RCC 7860 (cell line): Measurements from ENCODE around the gene CD300LB.
"Not testable (repeated sequence)": the region's sequence is repeated elsewhere in the genome, so short reads cannot be mapped to it uniquely, and the experiment has no call there.

Experiments used
- DNase-seq: peaks from one replicate; pipeline ENCODE4 v3.0.0-alpha.2; 2015; ENCODE audit warnings: low spot score
- FAIRE-seq: peaks from 2 replicates; lab custom pipeline; 2012; peaks lifted over from hg19 to GRCh38; lab: Jason Lieb, UNC

Gene CD300LB

DNA sequence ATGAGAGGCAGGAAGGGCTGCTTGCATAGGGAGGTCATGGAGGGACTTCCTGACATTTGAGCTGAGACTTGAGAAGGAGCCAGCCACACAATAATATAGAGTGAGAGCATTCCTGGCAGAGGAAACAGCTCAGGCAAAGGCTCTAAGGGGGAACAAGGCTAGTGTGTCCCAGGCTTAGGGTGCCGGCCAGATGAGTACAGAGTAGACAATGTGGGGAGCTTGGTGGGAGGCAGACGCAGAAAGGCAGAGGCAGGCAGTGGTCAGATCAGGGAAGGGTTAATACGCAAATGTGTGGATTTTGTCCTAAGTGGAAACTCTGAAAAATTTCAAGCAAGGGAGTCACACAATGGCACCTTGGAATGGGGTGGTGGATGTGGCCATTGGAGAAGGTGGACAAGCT, 31.3 kb downstream of the CD300LB start:
- FAIRE-seq = no peak
- DNase-seq = no peak

DNA sequence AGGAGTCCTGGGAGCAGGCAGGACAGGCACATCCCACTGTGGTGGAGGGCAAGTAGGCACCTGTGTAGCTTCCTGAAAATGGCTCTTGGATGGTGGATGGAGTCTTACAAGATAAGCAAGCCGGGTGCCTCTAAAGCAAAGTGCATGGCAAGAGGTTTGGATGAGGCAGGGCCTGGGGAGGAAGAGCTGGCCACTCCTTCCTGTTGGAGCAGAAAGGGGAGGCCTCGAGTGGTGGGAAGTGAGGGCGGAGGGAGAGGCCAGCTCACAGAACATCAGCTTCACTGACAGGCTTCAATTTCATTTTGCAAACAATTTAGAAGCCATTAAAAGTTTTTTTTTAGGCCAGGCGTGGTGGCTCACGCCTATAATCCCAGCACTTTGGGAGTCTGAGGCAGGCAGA, 33.8 kb downstream of the CD300LB start:
- no peak for FAIRE-seq
- no peak for DNase-seq

DNA sequence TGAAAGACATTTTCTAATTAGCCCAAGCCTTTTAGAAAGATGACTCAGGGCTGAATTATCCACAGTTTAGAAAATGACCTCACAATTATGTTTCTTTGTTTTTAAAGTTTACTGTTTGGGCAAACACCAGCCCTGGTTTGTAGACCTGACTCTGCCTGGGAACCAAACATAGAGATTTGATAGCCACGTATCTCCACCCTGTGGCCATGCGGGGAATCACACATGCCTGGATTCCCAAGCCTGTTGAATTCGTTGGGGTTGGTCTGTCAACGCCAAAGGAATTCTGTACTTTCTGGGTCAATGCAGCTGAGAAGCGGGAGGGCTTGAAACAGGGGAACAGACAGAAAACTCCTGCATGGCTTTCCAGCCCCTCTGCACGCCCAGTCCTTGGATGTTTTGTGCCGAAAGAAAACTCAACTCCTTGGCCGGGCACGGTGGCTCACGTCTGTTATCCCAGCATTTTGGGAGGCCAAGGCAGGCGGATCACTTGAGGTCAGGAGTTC, 37.9 kb downstream of the CD300LB start:
- DNase-seq = peak; percentile 37
- FAIRE-seq = no peak

DNA sequence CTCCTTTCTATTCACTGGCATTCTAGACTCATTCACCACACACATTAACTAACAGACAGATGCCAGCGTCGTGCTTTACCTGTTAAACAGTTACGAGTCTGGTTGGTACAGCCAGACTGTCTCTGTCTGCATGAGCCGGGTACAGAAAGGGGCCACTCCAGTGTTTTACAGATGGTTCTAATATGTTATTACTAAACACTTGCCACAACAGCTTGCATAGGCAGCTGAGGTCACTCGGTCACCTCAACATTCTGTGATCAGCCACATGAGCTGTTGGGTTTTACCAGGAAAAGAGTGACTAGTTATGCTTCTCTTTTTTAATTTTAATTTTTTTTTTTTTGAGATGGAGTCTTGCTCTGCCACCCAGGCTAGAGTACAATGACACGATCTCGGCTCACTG, 39.6 kb downstream of the CD300LB start:
- FAIRE-seq (no peak), DNase-seq (no peak)

DNA sequence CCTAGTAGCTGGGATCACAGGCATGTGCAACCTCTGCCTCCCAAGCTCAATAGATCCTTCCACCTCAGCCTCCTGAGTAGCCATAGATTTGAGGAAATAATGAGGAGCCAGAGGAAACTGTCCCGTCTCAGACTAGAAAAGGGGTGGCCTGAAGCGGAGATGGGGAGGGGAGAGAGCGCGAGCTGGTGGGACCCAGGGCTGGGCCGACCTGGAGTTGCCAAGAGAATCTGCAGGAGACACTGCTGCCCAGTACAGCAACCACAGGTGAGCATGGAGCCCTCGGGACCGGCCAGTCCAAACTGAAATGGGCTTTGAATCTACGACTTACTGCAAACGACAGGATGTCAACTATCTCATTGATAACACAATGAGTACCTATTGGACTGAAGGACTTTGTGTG, 40.6 kb downstream of the CD300LB start:
- DNase-seq = no peak
- no peak for FAIRE-seq

DNA sequence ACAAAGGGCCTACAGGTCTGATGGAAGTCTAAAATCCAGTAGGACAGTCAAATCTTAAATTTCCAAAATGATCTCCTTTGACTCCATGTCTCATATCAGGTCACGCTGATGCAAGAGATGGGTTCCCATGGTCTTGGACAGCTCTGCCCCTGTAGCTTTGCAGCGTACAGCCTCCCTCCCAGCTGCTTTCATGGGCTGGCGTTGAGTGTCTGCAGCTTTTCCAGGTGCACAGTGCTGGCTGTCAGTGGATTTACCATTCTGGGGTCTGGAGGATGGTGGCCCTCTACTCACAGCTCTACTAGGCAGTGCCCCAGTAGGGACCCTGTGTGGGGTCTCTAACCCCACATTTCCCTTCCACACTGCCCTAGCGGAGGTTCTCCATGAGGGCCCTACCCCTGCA, 43.0 kb downstream of the CD300LB start:
- DNase-seq, FAIRE-seq: not testable (repeated sequence)

DNA sequence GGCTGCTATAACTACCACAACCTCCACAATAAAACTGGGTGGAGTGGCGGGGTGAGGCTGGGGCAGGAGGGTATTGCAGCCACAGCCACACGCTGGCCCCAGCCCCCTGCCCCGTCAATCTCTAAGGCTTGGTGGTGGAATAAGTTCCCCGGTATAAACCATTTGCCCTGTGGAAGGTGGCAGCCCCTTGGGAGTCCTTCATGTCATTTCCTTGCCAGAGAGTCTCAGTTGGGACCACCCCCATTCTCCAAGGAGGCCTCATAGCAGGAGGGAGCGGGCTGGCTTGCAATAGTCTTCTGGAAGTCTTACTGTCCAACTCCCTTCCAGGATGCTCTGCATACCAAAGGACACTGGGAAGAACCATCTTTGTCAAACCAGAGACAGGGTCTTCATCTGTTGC, 45.4 kb downstream of the CD300LB start:
- no peak for DNase-seq
- FAIRE-seq = no peak

DNA sequence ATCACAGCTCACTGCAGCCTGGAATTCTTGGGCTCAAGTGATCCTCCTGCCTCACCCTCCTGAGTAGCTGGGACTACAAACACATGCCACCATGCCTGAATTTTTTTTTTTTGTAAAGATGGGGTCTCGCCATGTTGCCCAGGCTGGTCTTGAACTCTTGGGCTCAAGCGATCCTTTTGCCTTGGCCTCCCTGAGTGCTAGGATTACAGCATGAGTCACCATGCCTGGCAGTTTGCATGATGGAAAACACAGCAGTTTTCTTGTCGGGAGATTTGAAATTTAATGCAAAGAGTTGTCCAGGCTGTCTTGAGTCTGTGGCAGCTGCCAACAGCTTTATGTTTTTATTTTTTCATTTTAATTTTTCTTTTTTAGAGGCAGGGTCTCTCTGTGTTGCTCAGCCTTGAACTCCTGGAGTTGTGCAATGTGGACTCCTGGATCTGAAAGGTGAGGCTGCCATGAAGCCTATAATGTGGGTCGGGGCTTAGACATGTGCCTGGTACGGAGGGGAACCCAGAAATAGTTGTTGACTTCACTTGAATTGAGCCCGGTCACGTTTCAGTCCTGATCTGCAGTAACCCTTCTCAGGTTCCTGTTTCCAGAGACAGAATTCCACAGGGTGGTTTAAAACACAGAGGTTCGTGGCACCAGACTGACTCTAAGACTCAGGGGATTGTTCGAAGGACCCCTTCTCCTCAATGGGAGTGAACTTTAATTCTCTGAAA, 46.1 kb downstream of the CD300LB start:
- FAIRE-seq (no peak), DNase-seq (no peak)

DNA sequence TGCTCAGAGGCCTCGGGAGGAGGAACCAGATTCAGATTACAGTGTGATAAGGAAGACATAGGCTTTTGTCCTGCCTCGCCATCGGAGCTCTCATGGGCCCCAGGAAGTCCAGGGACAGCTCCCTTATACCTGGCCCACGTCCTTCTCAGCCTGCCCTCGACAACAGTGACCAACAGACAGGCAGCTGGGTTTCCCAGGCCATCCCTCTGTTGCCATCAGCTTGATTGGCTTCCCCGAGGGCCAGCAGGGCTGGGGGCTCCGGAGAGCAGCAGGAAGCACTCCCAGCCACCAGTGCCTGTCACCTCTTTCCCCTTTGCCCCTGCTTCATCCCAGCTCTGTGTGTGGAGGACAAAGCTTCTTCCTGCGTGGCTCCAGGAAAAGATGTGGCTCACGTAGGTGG, 47.2 kb downstream of the CD300LB start:
- FAIRE-seq (no peak), DNase-seq (no peak)

DNA sequence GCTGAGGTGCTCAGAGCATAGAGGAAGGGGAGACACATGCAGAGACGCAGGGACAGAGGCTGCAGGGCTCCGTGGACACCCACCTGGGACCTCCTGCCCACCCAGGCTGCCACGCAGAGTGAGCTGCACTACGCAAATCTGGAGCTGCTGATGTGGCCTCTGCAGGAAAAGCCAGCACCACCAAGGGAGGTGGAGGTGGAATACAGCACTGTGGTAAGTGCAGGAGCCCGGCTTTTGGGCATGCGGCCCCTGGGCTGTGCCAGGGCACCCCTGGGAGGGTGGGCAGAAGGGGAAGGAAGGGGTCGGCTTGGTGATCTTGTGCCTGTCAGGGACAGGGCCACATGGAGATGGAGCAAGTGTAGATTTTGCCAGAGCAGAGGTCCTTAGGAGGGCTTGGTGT, 49.7 kb downstream of the CD300LB start:
- FAIRE-seq (no peak), DNase-seq (no peak)

DNA sequence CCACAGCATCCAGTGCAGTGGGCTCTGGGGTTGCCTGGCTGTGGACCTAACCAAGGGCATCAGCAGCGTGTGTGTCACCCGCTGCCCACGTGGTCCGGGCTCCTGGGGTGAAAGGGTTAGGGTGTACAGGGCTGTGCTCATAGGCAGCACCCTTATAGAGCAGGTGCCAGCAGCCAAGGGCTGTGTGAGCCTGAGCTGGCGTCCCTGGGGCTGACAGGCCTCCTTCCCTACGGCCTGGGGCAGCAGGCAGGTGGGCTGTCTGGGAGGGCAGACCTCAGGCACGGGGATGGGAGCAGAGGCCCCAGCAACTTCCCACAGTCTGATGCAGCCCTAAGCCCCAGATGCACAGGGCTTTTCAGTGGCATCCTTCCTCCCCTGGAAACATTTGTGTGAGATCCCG, 51.0 kb downstream of the CD300LB start:
- FAIRE-seq = no peak
- DNase-seq = no peak

DNA sequence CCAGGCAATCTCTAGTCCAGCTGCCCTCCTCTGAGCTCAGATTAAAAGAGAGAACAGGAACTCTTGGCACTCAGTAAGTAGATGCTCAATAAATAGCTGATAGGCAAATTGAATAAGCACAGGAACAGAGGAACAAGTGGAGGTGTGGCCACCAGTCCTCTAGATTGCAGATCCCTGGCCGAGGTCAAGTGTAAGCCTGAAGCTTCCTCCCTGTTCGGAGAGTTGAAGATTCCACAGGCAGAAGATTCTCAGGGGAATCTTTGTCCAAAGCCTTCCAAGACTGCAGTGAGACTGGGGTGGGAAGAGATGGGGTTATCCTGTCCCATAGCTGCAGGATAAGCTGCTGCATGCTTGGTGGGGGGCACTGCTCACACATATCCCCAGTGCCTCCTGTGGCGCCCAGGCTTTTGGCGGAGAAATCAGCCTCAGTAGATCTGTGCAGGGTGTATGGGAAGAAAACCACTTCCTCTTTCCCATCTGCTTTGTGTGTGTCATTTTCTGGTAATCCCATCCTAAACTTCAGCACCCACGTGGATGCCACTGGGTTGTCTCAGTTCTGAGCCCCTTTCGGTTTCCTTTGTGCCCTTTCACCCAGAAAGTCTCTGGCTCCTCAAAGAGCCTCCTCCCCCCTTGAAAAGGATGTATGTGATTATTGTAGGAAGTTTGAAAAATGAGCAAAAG, 52.7 kb downstream of the CD300LB start:
- DNase-seq (no peak), FAIRE-seq (no peak)

DNA sequence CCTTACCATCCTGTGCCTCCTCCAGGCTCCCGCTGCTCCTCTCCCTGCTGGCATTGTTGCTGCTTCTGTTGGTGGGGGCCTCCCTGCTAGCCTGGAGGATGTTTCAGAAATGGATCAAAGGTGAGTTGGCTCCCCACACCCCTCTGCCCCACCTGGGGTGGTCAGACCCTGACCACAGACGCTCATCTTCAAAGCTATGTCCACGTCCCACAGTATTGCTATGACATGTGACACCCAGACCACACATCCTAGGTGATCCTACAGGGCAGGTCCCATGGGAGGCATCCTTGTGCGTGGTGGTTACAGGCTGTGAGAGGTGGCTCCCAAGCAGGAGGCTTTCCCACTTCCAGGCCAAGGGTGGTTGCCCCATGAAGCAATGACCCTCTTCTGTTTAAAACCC, 53.9 kb downstream of the CD300LB start:
- no peak for FAIRE-seq

DNA sequence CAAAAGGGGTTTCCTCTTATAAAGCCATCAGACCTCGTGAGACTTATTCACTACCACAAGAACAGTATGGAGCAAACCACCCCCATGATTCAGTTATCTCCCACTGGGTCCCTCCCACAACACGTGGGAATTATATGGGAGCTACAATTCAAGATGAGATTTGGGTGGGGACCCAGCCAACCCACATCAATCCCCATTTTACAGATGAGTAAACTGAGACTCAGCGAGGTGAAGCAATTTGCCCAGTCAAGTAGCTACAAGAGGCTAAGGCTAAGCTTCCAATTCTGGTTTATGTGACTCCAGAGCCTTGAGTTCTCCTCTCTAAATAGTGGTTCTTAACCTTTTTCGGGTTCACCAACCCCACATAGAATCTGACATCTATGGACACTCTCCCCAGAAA, 56.1 kb downstream of the CD300LB start:
- FAIRE-seq = no peak

More for the DNA sequence above, 53.9 kb downstream of the CD300LB start:
- DNase-seq = no peak

DNA sequence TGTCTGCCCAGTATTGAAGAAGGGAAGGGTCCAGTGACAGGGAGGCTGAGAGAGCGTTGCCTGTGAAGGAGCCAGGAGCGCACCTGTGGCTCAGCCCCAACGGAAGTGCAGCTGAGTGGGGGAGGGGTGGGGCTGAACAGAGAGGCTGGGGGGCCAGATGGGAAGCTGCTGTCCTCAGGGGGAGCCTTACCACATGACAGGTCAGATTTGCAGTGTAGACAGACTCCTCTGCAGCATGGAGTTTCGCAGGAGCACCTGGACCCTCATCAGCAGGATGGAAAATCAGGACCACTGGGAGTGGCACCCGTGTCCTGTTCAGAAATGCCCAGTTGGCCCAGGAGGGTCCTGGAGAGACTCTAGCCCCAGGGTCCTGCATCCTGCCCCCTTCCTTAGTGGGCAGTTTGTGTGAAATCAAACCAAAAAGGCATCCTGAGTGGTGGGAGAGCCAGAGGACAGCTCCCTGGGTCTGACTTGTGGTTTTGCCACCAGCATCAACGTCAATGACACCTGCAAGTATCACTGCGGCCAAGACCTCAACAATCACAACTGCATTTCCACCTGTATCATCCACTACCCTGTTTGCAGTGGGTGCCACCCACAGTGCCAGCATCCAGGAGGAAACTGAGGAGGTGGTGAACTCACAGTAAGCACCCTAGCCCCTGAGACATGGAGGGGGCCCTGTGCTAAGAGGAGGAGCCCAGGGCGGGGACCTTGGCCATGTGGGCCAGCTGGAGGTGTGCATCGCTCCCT, 57.1 kb downstream of the CD300LB start:
- FAIRE-seq = no peak
- DNase-seq = no peak

More for the DNA sequence above, 56.1 kb downstream of the CD300LB start:
- no peak for DNase-seq

DNA sequence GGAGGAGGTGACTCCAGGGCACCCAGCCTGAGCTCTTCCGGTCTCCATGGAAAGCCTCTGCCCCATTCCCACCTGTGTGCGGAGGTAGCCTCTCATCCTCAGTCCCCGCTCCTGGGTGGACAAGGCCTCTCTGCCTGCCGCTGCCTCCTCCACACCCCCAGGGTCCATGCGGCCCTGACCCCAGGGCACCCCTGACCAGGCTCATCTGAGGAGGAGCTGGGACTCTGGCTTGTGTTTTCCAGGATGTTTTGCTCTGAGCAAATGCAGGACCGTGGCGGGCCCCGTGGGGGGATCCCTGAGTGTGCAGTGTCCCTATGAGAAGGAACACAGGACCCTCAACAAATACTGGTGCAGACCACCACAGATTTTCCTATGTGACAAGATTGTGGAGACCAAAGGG, 58.0 kb downstream of the CD300LB start:
- DNase-seq (no peak), FAIRE-seq (no peak)

DNA sequence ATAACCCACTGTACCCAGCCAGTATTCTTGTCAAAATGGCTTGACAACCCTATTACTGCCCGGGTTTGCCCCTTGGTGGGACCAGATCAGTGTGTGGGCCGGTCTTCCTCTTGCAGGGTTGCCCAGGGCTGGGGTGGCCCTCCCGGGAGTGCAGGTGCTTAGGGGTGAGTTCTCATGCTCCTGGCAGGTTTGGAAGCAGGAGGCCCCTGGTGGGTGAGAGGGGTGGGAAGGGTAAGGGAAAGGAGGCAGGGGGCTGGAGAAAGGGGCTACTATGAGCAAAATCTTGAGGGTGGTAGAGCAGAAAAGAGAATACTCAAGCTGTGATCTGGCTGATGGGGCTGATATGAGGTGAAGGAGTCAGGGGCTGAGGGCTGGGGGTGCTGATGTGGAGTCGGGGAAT, 58.4 kb downstream of the CD300LB start:
- FAIRE-seq (no peak), DNase-seq (no peak)

DNA sequence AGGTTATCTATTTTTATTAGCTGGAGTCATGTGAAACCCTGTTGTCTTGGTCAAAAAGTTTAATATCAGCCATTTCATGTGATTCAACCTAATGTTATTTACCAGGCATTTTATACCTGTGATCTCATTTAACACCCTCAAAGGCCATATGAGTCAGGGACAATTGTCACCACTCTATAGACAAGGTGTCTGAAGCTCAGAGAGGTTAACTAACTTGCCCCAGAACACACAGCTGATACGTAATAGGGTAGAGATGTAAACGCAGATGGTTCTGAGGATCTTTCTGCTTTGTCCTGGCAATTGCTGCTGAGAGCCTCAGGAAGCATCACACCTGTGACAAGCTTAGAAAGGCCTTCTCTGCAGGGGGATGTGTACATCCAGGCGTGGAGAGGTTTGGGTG, 59.9 kb downstream of the CD300LB start:
- FAIRE-seq = no peak
- DNase-seq = no peak
